GM12865 (cell line): ENCODE measurements around the gene WASF3.
A peak's percentile ranks its signal among the peaks of the same experiment; 100 is the strongest.

Experiments used
- DNase-seq: peaks from one replicate; pipeline ENCODE4 v3.0.0; 2010; ENCODE audit warnings: low read depth
- H3K4me3 ChIP-seq: 2 replicates; pipeline ENCODE4 v1.5.1; 2011; ENCODE audit warnings: mild to moderate bottlenecking, low read depth, low read length, control low read depth
- CTCF ChIP-seq: IDR thresholded peaks from 2 replicates; pipeline ENCODE4 v1.5.1; 2011; ENCODE audit warnings: low read length, control low read depth, low read depth, inconsistent platforms; ENCODE audit not compliant: insufficient read depth; ENCODE audit errors: missing control alignments

The WASF3 gene

GRCh38 chr13:26557393-26558073, at the start of gene WASF3:
TSS of gene WASF3 (plus strand) at chr13:26557683. CDS start at chr13:26642271, 84,588 bp downstream.
- no peak for TF ChIP-seq CTCF
- peak; percentile 60 for DNase-seq
- no peak within 1 kb of the TSS for H3K4me3 ChIP-seq

- no peak for TF ChIP-seq CTCF
- no peak for DNase-seq
Measured at GRCh38 chr13:26508885-26509284, 48.6 kb upstream of the WASF3 start.

GRCh38 chr13:26509491-26509890, 48.0 kb upstream of the WASF3 start:
- H3K4me3 ChIP-seq = no peak overlapping the region
- no peak for DNase-seq
- TF ChIP-seq CTCF = no peak

More at GRCh38 chr13:26508885-26509284, 48.6 kb upstream of the WASF3 start:
- no peak overlapping the region for H3K4me3 ChIP-seq

- no peak overlapping the region for H3K4me3 ChIP-seq
- no peak for DNase-seq
- no peak for TF ChIP-seq CTCF
Measured at GRCh38 chr13:26513931-26514330, 43.6 kb upstream of the WASF3 start.

- no peak for DNase-seq
- H3K4me3 ChIP-seq = no peak overlapping the region
- TF ChIP-seq CTCF = no peak
Measured at GRCh38 chr13:26515721-26516120, 41.8 kb upstream of the WASF3 start.

- TF ChIP-seq CTCF = no peak
- H3K4me3 ChIP-seq = no peak overlapping the region
- DNase-seq = no peak
Measured at GRCh38 chr13:26517936-26518335, 39.5 kb upstream of the WASF3 start.

GRCh38 chr13:26518451-26518959, 39.0 kb upstream of the WASF3 start:
- no peak overlapping the region for H3K4me3 ChIP-seq
- TF ChIP-seq CTCF = no peak
- DNase-seq = no peak
